Suprapubic skin (tissue), 4 donors: ENCODE measurements around the gene LCTL.

Source experiments
- EP300 ChIP-seq: sonication (generic); formaldehyde crosslinking; IDR thresholded peaks from one replicate; pipeline ENCODE4 v1.6.1; 2017; ENCODE audit warnings: antibody characterized with exemption
- POLR2A ChIP-seq, 2 donors: fragments of 450-650 bp; IDR thresholded peaks; one replicate each; pipeline ENCODE4 v1.6.1; 2017; ENCODE audit warnings: antibody characterized with exemption in 2 of 2, mild to moderate bottlenecking in 2 of 2, moderate library complexity in 2 of 2
- POLR2AphosphoS5 ChIP-seq, 3 donors: sonication (generic); formaldehyde crosslinking; IDR thresholded peaks; one replicate each; pipeline ENCODE4 v1.6.1; 2017; ENCODE audit warnings: antibody characterized with exemption in 3 of 3
- TF ChIP-seq, protein P1 (sequence below), 2 donors: fragments of 200-600 bp in 1 of 2; fragments of 450-650 bp in 1 of 2; sonication (generic) in 1 of 2; IDR thresholded peaks; one replicate each; pipeline ENCODE4 v1.5.1; 2016 to 2019; ENCODE audit warnings: antibody characterized with exemption in 2 of 2, mild to moderate bottlenecking in 1 of 2, moderate library complexity in 1 of 2

DNA sequence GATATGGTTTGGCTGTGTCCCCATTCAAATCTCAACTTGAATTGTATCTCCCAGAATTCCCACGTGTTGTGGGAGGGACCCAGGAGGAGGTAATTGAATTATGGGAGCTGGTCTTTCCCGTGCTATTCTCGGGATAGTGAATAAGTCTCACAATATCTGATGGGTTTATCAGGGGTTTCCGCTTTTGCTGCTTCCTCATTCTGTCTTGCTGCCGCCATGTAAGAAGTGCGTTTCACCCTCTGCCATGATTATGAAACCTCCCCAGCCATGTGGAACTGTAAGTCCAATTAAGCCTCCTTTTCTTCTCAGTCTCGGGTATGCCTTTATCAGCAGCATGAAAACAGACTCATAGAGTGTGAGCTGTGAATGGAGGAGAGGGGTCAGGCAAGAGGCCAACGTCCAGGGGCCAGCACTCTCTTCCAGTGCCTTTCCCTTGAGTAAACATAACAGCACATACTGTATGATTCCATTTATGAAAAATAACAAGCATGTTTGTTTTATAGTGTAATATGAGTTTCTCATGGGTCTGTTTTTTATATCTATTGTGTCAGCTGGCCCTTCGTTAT lies 16.3 kb upstream of the LCTL start:
- TF ChIP-seq, protein P1, sequence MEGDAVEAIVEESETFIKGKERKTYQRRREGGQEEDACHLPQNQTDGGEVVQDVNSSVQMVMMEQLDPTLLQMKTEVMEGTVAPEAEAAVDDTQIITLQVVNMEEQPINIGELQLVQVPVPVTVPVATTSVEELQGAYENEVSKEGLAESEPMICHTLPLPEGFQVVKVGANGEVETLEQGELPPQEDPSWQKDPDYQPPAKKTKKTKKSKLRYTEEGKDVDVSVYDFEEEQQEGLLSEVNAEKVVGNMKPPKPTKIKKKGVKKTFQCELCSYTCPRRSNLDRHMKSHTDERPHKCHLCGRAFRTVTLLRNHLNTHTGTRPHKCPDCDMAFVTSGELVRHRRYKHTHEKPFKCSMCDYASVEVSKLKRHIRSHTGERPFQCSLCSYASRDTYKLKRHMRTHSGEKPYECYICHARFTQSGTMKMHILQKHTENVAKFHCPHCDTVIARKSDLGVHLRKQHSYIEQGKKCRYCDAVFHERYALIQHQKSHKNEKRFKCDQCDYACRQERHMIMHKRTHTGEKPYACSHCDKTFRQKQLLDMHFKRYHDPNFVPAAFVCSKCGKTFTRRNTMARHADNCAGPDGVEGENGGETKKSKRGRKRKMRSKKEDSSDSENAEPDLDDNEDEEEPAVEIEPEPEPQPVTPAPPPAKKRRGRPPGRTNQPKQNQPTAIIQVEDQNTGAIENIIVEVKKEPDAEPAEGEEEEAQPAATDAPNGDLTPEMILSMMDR (IDR thresholded peaks at IDR 0.05): no peak
- TF ChIP-seq POLR2AphosphoS5 (IDR thresholded peaks at IDR 0.05): no peak
- no peak for TF ChIP-seq EP300
- TF ChIP-seq POLR2A (IDR thresholded peaks at IDR 0.05): no peak
